Hippocampal formation (tissue), 2 donors: ENCODE results near the gene IRF5.
"Not testable (repeated sequence)": the region's sequence is repeated elsewhere in the genome, so short reads cannot be mapped to it uniquely, and the experiment has no call there.

Source experiments
- DNase-seq, 2 donors: peaks; one replicate each; lab custom pipeline; 2025; lab: John Stamatoyannopoulos, UW

IRF5 gene

GRCh38 chr7:128906766-128907559 is 30.8 kb upstream of the IRF5 start:
- no peak for DNase-seq

DNA sequence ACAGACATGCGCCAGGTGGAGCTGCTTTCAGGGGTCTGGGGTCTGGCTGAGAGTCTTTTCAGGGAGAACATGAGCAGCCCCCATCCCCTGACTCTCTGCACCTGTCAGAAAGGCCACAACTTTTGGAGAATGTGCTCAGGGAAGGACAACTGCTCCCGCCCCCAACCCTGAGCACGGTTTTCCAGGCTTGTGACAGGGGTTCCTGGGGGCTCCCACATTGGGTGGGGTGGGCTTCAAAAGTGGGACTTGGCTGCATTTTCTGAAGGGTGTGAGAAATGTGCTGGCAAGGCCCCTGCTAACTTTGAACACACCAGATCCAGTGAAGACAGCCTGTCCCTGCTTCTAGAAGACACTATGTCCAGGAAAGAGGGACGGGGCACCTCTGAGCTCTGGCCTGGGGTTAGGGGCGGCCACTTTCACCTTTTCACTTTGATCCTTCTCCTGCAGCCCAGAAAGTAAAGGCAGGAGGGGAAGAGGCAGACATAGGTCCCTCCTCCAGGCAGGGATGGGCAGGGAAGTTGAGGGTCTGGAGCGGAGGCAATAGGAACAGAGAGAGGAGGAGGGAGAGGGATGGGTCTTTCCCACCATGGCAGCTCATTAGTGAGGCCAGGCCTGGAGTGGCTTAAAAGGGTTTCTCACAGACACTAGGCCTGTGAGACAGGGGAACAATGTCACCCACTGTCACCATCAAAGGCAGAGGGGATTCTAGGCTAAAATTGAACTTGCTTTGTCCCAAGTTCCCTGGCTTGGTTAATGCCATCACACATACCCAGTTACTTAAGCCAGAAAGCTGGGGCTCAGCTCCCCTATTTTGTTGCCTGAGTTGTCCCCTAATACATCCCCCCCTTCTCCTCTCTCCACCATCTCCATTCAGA is 28.7 kb upstream of the IRF5 start:
- DNase-seq: no peak

DNA sequence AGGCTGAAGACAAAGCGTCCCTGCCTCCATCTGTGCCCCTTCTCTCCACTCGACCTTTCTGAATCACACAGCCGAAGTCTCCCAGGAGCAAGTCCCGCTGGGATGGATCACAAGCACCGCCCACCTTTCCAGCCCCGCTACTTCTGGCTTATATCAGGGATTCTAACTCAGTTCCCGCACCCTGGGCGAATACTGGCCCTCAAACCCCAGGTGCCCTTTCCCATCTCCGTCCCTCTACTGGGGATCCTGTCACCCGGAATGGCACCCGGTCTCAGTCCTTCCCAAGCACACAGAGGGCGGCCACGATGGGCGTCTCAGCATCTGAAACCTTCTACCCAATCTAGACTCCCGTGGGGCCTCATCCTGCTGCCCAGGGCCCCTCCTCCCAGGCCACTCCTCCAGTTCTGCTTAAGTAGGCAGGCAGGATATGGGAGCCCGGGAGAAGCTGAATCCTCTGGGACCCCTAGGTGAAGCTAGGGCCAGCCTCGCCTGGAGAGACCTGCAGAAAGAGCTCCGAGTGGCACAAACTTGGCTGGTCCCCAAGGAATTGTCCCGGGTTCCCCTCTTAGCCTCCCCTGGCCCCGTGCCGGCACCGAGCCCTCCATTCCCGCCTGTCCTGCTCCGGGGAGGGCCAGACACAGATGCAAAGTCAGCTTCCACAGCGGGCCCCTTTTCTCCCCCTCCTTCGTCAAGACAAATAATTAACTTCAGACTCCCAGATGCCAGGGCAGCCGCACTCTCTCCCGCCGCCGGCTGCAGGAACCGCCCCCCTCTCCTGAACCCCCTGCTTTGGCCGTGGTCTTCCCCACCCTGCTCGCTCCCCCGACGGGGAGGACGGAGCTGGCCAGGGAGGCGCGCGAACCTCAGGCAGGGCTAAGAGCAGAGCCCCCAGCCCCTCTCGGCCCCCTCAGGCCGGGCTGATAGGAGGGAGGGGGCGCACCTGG is 27.8 kb upstream of the IRF5 start:
- no peak for DNase-seq

GRCh38 chr7:128910569-128910945 is 27.2 kb upstream of the IRF5 start, which contains the start of gene KCP:
KCP (minus strand) TSS chr7:128910709; CDS start chr7:128910676, 33 bp downstream.
- DNase-seq: no peak

- DNase-seq: no peak
Measured at GRCh38 chr7:128911423-128912031, 26.2 kb upstream of the IRF5 start.

GRCh38 chr7:128912281-128912680 is 25.4 kb upstream of the IRF5 start:
- no peak for DNase-seq

- DNase-seq: not testable (repeated sequence)
Measured at GRCh38 chr7:128912709-128913495, 24.8 kb upstream of the IRF5 start.

DNA sequence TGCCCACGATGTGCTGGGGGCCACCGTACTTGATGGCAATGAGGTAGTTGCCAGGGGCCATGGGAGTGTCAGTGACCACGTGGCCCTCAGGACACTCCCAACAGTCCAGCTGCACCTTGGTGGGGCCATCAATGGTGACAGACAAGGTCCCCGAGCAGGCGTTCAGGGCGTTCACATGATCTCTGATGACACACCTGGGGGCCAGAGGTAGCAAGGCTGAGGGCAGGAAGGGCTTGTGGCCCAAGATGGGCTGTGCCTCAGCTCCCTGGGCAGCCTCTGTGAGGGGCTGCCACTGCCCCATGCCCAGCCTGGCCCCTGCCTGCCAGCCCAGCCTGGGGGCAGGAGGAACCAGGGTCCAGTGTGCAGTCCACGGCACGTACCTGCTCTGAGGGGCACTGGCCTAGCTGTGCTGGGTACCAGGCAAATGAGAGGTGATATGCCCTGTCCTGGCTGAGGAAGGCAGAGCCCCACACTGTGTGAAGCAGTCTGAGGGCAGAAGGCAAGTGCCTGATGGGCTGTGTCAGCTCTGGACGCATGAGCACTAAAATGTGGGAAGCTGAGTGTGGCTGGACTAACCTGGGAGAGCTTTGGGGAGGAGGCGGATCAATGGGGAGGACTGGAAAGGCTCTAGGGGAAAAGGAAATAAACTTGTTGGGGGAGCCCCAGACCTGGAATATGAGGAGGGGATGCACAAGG is 23.7 kb upstream of the IRF5 start:
- DNase-seq: no peak

- DNase-seq: no peak
Measured at GRCh38 chr7:128914566-128915151, 23.1 kb upstream of the IRF5 start.

DNA sequence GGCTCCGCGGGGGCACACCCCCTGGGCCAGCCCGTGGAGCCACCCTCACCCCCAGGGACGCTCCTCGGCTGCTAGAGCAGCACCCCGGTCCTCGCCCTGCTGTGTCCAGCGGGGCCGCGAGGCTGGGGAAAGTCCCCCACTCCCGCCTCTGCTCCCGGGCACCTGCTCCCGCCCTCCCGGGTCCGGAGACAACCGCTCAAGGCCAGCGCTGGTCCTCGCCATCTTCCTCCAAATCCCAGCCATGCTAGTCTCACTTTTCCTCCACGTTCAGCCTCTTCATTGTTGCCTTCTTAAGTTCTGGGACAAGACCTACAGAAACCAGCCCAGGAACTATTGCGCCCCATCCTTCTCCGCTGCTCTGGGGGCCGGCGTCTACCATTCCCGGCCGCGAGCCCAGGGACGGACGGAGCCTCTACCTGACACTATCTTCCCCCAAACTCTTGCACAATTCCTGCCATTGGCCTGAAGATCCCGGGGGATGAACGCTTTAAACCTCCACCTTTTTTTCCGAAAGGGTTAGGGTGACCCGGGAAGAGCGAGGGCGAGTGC is 22.4 kb upstream of the IRF5 start:
- DNase-seq: no peak

DNA sequence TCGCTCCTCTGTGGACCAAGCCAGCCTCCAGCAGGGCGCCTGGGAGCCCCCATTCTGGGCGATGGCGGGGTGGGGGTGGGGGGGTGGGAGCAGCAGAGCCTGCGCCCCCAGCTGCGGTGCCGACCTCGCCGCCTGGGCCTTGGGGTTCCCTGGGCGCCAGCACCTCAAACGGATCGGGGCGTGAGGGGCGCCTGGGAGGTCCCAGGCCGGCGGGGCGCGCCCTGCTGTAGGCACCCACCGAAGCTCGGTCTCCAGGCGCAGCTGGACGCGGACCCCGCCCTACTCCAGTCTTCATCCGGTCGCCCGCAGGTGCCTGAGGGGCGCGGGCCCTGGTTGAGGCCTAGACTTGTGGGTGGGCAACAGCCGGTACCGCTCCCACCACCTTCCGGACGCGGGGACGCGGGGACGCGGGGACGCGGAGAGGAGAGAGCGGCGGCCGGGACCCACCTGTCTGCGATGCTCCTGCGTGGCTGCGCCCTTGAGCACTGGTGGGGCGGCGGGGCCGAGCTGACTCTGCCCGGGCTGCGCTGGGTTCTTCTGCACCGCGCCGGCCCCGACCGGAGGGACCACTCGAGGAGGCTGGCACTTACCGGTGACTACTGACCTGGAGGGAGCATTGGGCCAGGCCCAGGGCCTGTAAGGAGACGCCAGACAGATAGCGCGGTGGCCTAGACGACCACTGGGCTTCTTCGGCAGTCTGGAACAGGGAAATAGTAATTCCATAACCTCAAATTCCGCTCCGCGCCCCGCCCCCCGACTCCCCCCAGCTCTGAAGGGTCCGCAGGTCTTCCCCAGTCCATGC is 21.7 kb upstream of the IRF5 start:
- DNase-seq: no peak

DNA sequence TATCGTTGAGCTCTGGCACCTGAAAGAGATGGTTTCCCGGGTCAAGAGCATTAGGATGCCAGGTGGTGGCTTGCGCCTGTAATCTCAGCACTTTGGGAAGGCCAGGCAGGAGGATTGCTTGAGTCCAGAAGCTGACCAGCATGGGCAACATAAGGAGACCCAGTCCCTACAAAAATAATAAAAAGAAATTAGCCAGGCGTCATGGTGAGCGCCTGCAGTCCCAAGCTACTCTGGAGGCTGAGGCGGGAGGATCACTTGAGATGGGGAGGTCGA is 21.1 kb upstream of the IRF5 start:
- no peak for DNase-seq

DNA sequence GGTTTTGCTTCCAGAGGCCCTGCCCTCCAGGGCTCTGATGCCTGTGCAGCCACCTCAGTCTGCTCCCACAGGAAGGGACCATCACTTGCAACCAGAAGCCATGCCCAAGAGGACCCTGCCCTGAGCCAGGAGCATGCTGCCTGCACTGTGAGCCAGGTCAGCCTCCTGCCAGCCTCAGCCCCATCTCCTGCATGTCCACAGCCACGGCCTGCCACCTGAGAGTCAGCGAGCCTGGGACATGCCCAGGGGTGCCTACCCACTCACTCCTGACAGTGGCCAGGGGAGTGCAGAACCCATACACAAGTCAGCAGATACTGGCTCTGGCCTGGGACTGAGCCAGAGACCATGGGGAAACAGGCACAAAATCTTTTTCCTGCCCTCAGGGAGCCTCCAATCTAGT is 20.6 kb upstream of the IRF5 start:
- DNase-seq: no peak

- no peak for DNase-seq
Measured at GRCh38 chr7:128918016-128918665, 19.6 kb upstream of the IRF5 start.

DNA sequence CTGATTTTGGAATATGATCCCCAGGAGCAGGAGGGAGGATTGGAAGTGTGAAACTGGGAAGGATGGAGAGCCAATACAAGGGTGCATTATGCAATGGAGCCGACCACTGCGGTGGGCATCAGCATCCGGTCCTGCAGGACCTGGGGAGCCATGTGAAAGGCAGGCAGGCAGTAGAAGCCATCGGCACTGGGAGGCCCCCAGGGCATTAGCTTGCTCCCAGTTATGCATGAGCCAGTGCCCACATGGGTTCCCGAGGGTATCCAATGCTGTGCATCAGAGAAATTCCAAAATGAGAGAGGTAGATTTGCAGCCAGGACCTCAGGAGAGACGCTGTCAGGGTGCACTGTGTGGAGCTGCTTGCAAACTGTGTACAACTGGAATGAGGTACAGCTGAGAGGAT is 18.5 kb upstream of the IRF5 start:
- no peak for DNase-seq

DNA sequence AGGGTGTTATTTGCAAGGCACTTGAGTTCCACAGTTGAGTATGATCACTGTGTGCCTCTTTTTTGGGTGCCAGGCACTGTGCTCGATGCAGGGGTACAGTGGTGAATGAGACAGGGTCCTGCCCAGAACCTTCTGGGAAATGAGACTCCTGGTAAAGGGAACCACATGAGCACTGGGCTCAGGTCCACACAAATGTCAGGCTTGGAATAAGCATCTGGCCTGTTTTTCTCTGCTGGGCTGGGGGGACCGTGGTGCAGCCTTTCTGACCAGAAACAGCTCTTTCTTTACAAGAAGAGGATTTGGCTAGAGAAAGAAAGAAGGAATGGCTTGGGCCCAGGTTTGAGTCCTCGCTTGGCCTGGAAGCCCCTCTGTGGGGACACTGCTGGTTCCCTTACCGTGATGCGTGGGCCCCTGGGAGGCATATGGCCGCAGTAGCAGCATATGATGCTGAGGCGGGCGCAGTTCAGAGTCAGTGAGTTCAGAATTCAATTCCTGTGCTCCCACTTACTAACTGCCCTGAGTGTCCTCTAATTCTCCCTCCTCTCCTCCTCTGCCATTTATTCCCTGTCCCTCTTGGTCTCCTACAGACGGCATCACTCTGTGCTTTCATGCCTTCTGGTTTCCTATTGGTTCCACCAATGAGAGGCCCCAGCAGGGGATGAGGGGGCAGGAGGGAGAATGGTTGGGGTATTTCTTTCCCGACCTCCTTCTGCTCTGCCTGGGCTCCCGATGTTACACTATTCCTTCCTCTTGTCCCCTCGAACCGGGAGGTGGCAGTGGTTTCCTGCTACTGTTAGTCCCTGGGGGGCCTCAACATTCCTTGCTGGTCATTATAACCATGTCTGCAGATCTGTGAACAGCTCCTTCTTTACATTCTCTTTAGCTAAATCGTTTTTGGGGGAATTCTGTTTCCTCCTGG is 17.6 kb upstream of the IRF5 start:
- DNase-seq: no peak

DNA sequence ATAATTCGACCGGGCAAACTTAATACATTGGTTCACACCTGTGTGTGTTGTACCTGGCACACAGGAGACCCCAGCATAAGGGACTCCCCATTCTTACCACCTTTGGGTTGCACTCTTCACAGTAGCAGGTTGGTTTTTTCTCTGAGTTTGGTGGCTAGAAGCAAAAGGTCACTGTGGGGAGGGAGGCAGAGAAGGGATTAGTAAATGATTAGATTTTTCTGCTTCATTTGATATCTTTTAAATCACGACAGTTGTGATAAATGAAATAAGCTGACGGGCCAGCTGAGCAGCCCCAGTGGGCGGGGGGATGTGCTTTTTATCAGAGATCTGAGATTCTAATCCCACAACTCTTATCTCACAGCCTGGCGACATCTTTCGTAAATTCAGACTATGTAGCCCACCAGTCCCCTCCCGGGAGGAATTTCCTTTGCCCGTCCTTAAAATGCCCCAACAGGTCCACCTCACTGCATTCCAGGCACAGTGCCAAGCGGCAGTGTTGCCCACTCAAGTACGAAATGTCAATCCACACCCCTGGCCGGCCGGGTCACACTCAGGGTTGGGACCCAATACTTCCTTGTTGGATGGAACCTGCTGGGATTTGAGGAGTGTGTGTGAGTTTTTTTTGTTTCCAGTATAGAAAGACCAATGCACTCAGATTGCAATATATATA is 16.7 kb upstream of the IRF5 start:
- DNase-seq: no peak
